Airway epithelial cell (primary cell): ENCODE results near the gene POTEM. TPM values are rescaled to one million over a fixed set of nuclear protein-coding genes. Genes with fewer than 3 reads are reported as not detected.

Source experiments
- total RNA-seq: library from RNA; depleted of rRNA; stranded (reverse); fragments of >200 nt; gene quantifications from 2 replicates; pipeline ENCODE4 v1.2.3, GENCODE V29; 2015

Gene POTEM
- not detected in 2 replicates for total RNA-seq

DNA sequence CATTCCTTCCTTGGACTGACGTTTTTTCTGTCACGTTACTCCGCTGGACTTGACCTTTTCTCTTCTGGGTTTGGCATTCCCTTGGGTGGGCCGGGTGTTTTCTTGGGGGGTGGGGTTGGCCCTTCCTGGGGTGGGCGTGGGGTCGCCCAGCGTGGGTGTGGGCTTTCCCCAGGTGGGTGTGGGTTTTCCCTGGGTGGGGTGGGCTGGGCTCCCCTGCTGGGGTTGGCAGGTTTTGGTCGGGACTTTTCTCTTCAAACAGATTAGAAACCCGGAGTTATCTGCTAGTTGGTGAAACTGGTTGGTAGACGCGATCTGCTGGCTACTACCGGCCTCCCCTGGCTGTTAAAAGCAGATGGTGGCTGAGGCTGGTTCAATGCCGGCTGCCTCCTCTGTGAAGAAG, at the start of gene POTEM:
POTEM (plus strand) TSS at position 301 of the 400 bp plus-strand sequence; CDS start at position 353, 52 bp downstream.

